DMS 273 (cell line): Measurements from ENCODE around the gene CDKN2B-AS1.

Experiments used
- DNase-seq: peaks from one replicate; lab custom pipeline; 2025; ENCODE audit not compliant: unreplicated experiment; lab: John Stamatoyannopoulos, UW

The CDKN2B-AS1 gene

GRCh38 chr9:22078081-22078480, 83.5 kb downstream of the CDKN2B-AS1 start:
- DNase-seq: no peak

DNA sequence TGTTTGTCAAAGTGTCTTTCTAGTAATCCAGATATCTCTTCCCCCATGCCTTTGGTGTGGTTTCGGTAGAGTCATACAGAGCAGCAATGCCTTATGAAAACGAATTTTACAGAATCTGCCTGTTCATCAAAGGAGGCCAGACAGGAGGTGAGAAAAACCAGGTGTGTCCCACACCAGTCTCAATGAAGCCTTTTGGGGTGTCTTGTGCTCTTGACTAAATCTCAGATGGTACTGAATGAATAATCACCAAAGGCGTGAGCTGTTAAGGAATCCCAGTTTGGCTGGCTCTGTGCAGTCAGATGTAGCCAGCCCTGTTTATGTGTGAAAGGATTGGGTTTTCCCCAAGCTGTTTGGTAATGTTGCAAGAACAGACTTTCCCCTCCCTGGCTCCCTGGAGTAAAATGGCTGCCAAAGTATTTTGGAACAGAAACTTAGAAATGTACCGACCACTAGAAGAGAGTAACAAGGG, 85.3 kb downstream of the CDKN2B-AS1 start:
- DNase-seq: no peak

GRCh38 chr9:22084336-22085035, 89.9 kb downstream of the CDKN2B-AS1 start:
- DNase-seq: peak; percentile 18

- no peak for DNase-seq
These were observed 93.6 kb downstream of the CDKN2B-AS1 start for GRCh38 chr9:22088053-22088716.

DNA sequence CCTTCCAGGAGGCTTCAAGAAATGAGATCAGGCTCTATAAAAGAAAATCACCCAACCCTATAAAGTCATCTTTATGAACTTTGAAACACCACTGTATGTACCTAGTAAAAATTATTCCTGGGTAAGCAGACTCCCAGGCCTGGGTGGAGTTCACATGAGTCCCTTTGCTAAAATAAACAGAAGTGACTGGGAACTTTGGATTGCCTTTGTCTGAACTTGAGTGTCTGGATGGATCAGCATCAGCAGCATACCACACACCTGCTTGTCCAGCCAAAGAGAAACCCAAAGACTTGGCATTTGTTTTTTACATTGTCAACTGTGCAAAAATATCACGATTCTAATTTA, 94.1 kb downstream of the CDKN2B-AS1 start:
- no peak for DNase-seq

- no peak for DNase-seq
These were observed 103.1 kb downstream of the CDKN2B-AS1 start for GRCh38 chr9:22097707-22098106.

DNA sequence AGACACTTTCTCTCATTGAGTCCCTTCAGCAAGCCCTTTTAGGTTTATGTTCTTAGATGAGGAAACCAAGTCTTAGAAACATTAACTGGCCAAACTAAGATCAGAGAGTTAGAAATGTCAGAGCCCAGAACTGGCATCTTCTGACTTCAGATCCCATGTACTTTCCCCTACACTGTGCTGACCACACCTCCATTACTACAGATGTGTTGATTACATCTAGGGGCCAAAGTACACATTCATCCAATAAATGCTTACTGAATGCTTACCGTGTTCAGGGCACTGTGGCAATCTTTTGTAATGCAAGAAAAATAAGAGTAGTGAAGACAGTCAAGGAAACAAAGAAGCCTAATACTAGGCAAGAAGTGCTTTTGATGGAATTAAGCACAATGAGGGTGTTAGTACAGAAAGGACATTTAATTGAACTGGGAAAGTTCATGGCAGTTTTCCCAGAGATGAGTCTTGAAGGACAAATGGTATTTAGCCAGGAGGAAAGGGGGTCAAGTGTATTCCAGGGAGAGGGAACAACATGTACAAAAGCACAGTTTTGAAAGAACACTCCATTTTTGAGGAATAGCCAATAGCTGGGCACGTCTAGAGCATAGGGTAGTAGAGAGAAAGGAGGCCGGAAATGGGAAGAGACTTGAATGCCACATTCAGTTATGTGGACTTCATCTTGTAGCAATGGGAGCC, 104.2 kb downstream of the CDKN2B-AS1 start:
- no peak for DNase-seq

- peak; percentile 9 for DNase-seq
These were observed 106.0 kb downstream of the CDKN2B-AS1 start for GRCh38 chr9:22100626-22101025.

DNA sequence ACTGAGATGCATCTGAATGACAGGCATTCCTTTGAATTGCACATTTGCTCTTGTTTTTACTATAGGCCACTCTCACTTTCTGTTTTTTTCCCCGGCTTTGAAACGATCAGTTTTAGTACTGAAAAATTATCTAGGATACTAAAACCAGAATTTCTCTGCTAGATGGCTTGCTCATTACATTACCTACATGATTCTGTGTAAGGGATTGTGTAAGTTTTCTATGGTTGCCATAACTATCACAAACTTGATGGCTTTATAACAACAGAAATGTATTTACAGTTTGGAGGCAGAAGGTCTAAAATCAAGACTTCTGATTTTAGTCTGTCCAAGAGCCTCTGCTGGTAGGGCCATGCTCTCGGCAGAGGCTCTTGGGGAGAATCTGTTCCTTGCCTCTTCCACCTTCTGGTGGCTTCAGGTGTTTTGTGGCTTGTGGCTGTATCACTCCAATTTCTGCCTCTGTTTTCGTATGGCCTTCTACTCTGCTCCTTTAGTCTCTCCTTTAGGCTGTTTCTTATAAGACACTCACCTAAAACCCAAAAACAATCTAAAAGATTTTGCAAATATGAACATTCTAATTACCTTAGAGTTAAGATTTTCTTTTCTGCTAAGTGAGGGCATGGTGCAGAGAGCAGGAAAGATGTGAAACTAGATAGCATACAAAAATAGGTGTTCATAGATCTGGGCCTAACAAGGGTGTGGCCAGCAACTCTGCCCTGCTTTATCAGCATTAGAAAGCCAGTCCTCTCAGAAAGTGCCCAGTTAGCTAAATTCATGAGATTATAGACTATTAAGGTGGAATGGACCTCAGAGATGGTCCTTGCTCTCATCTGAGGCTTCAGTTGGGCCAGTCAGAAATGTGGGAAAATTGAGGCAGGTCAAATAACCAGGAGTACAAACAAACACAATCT, 107.8 kb downstream of the CDKN2B-AS1 start:
- DNase-seq: no peak

DNA sequence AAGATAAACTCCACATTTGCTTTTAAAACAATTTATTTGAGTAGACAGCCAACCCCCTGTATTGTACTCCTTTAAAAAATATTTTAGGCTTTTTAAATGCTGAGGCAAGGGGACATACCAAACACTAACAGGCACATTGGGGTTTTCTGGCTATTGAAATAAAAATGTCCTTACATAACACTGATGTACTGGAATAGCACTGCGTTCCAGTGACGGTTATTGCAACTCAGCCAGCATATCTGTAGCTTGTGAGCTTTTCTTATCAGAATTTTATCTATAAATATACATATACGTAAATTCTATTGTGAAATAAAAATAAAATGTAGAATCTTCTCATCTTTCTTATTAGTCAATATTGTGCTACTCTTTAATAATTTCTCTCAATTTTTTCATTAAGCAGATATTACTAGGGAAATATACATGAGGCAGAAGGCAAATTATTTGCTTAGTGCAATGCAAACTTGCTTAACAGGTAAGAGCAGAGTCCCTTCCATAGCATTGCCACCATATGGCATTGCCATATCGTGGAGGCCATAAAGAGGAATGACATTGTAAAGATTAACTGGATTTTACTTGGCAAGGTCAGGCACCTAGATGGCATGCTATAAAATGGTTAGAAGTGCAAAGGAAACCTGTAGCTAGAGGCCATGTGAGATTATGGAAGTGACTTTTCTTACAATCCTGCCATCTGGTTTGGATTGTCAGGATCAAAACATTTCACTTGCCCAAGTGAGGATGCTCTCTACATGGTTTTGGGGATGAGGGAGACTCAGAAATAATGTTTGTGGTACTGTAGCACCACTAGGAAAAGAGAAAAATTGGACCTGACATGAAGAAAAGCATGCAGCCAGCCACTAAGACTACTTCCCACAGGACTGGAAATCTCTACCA, 109.3 kb downstream of the CDKN2B-AS1 start:
- DNase-seq: no peak

GRCh38 chr9:22105005-22105722, 110.6 kb downstream of the CDKN2B-AS1 start:
- DNase-seq: no peak

GRCh38 chr9:22107202-22108045, 112.8 kb downstream of the CDKN2B-AS1 start:
- no peak for DNase-seq

- no peak for DNase-seq
These were observed 114.2 kb downstream of the CDKN2B-AS1 start for GRCh38 chr9:22108581-22109370.

GRCh38 chr9:22111176-22111953, 116.8 kb downstream of the CDKN2B-AS1 start:
- DNase-seq: no peak

DNA sequence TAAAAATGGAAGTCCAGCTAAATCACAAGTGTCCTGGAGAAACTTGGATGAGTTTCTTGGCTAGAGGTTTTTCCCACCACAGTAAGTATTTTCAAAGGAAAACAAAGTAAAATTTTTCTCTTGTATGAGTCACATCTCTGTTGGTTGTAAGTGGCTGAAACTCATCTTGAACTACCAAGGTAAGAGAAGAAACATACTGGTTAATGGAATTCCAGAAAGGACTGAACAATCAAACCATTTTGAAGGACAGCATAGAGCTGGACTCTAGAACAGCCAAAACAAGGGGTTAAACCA, 117.3 kb downstream of the CDKN2B-AS1 start:
- DNase-seq: no peak

DNA sequence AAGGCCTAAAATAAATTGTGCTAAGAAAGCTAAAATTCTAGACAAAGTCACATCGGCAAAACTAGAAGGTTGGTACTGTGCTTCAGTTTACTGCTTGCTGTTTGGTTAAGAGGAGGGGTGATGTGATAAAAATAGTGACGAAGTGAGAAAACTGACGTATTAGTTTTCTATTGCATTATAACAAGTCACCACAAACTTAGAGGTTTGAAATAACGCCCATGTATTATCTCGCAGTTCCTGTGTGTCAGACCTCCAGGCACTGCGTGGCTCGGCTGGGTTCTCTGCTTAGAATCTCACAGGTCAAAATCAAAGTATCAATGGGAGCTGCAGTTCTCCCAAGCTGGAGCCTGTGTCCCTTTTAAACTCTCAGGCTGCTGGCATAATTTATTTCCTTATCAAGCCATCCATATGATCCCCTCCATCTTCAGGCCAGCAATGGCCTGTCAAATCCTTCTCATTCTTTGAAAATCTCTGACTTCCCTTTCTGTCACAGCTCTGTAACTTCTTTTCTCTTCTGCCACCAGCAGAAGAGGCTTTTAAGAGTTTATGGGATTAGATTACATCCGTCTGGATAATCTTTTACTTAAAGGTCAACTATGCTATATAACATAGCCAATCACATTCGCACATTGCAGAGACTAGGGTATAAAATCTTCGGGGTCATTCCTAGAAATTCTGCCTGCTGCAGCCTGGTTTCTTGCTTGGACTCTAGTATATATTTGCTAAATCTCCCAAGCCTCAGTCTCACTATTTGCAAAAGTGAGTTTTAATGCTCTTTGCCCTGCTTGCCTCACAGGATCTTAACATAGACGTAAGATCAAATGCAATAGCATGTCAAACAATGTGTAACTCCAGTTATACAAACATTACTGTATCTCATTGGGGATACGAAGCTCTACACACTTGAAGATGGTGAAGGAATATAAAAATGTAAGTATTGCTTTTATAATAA, 118.6 kb downstream of the CDKN2B-AS1 start:
- no peak for DNase-seq
